Measurements from ENCODE around the gene SHROOM3. TPM values are rescaled to one million over a fixed set of nuclear protein-coding genes. Genes with fewer than 3 reads are reported as not detected.

SHROOM3 gene
- total and polyA plus RNA-seq, 2 donors (not counting 1 experiment from before 2014, with no cell fraction given), result 0.91 to 1.5 TPM

DNA sequence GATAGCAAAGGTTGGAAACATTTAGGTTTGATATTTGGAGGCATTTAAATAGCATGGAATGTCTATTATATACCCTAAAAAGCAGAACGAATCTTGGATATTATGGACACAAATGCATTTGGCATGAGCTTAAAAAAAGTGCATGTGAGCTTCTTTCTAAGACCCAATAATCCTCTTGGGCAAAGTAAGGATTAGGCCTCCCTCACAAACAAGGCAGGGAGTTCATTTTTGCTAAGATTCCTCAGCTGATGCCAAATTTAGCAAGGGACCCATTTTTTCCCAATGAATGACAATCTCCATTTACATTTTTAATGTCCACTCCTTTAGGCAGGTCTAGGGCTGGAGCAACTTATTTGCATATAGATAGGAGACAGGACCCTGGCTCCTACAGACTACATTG is 263.1 kb downstream of the SHROOM3 start:
- CTCF ChIA-PET, result no interaction called here
- Histone ChIP-seq H3K9me3 (ENCODE audit: control extremely low read depth in 1 of 3, control insufficient read depth in 2 of 3, insufficient read depth in 1 of 3, low read length in 2 of 3) (no peaks in the 10 kb centered on the region), H2AFZ (ENCODE audit: insufficient read depth, low read depth, low read length, poor library complexity, severe bottlenecking) (no peak overlapping the region), H4K20me1 (ENCODE audit: control insufficient read depth, insufficient read depth, low read length, poor library complexity, severe bottlenecking) (no peaks in the 10 kb centered on the region), H3K4me3 (ENCODE audit: control extremely low read depth in 1 of 5, extremely low read depth in 1 of 5, insufficient read depth in 1 of 5, low read depth in 2 of 5, low read length in 4 of 5) (no peak overlapping the region), H3K9ac (ENCODE audit: low read length) (no peak overlapping the region), H3K36me3 (replicated peaks in 1 of 2; ENCODE audit: control extremely low read depth in 1 of 2, control insufficient read depth in 1 of 2, extremely low read depth in 1 of 2, insufficient read depth in 2 of 2, low read length in 1 of 2) (no peaks in the 10 kb centered on the region), H3K4me1 (ENCODE audit: control insufficient read depth in 2 of 2, insufficient read depth in 2 of 2, low read length in 2 of 2) (no peaks in the 10 kb centered on the region), H3K27ac (ENCODE audit: low read length in 2 of 2) (no peak overlapping the region), H3K4me2 (replicated peaks; ENCODE audit: low read depth, low read length, poor library complexity, severe bottlenecking) (no peak overlapping the region), H3K27me3 (replicated peaks in 1 of 4; ENCODE audit: control extremely low read depth in 1 of 4, control insufficient read depth in 3 of 4, insufficient read depth in 4 of 4, low read length in 3 of 4) (peaks cover 0 to 18% (median 3%) of the 10 kb centered on the region in 4 experiments), H3K79me2 (ENCODE audit: control insufficient read depth, insufficient read depth, low read length) (no peaks in the 10 kb centered on the region)
- Mint-ChIP-seq H3K4me1 (peaks cover 2% of the 10 kb centered on the region), H3K4me3 (no peak overlapping the region), H3K27me3 (peaks cover 40% of the 10 kb centered on the region), H3K27ac (no peak overlapping the region), H3K9me3 (ENCODE audit: insufficient read depth) (no peaks in the 10 kb centered on the region)
- TF ChIP-seq EZH2 (IDR thresholded peaks at IDR 0.05; ENCODE audit: borderline replicate concordance, insufficient read depth, low read depth, low read length, poor library complexity, severe bottlenecking), result no peak
- TF ChIP-seq, protein P1, sequence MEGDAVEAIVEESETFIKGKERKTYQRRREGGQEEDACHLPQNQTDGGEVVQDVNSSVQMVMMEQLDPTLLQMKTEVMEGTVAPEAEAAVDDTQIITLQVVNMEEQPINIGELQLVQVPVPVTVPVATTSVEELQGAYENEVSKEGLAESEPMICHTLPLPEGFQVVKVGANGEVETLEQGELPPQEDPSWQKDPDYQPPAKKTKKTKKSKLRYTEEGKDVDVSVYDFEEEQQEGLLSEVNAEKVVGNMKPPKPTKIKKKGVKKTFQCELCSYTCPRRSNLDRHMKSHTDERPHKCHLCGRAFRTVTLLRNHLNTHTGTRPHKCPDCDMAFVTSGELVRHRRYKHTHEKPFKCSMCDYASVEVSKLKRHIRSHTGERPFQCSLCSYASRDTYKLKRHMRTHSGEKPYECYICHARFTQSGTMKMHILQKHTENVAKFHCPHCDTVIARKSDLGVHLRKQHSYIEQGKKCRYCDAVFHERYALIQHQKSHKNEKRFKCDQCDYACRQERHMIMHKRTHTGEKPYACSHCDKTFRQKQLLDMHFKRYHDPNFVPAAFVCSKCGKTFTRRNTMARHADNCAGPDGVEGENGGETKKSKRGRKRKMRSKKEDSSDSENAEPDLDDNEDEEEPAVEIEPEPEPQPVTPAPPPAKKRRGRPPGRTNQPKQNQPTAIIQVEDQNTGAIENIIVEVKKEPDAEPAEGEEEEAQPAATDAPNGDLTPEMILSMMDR (IDR thresholded peaks at IDR 0.05), result no peak
- intact Hi-C loops (cut with micrococcal nuclease), result no loop called here
- no peak for DNase-seq
- no CpG with 5 or more reads among the region's 1 CpG for WGBS (ENCODE audit: insufficient coverage)
- no peak for ATAC-seq (ENCODE audit: low read depth)
- POLR2A ChIA-PET, result no interaction called here

DNA sequence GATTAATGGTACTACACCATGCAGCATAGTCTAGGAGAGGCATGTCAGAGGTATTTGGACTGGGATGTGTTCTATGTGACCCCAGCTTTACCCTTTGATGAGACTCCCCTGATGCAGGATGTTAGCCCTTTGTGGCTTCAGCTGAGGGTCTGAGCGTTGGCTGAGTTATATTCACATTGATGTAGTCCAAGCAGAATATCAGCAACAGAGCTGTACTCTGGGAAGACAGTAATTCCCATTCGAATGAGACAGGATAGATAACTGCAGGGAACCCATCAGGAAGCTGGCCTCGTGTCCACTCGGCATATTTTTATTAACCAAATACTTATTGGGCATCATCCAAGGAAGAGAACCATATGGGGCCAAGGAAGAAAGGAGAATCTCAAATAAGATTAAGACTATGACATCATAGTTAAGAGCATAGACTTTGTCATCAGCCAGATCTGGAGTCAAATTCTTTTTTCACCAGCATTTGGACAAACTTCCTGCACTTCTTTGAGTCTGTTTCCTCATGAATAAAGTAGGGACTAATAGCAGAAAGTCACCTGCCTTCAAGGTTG is 264.8 kb downstream of the SHROOM3 start:
- 70% methylated on average over 2 of the region's 4 CpGs for WGBS (ENCODE audit: insufficient coverage)
- no peak overlapping the region for H3K4me3 Mint-ChIP-seq
- ChIA-PET CTCF (no interaction called here), POLR2A (no interaction called here)
- H3K4me1 Mint-ChIP-seq, result peaks cover 2% of the 10 kb centered on the region
- peaks cover 34% of the 10 kb centered on the region for H3K27me3 Mint-ChIP-seq
- no peaks in the 10 kb centered on the region for H4K20me1 ChIP-seq (ENCODE audit: control insufficient read depth, insufficient read depth, low read length, poor library complexity, severe bottlenecking)
- H3K79me2 ChIP-seq (ENCODE audit: control insufficient read depth, insufficient read depth, low read length), result no peaks in the 10 kb centered on the region
- no peaks in the 10 kb centered on the region for H3K36me3 ChIP-seq (replicated peaks in 1 of 2; ENCODE audit: control extremely low read depth in 1 of 2, control insufficient read depth in 1 of 2, extremely low read depth in 1 of 2, insufficient read depth in 2 of 2, low read length in 1 of 2)
- intact Hi-C loops (cut with micrococcal nuclease), result no loop called here
- no peak for ATAC-seq (ENCODE audit: low read depth)
- no peak overlapping the region for H2AFZ ChIP-seq (ENCODE audit: insufficient read depth, low read depth, low read length, poor library complexity, severe bottlenecking)
- no peak overlapping the region for H3K9ac ChIP-seq (ENCODE audit: low read length)
- no peak overlapping the region for H3K27ac ChIP-seq (ENCODE audit: low read length in 2 of 2)
- no peaks in the 10 kb centered on the region for H3K4me1 ChIP-seq (ENCODE audit: control insufficient read depth in 2 of 2, insufficient read depth in 2 of 2, low read length in 2 of 2)
- H3K27ac Mint-ChIP-seq, result no peak overlapping the region
- H3K4me3 ChIP-seq (ENCODE audit: control extremely low read depth in 1 of 5, extremely low read depth in 1 of 5, insufficient read depth in 1 of 5, low read depth in 2 of 5, low read length in 4 of 5), result no peak overlapping the region
- peaks cover 0 to 12% (median under 1%) of the 10 kb centered on the region in 4 experiments for H3K27me3 ChIP-seq (replicated peaks in 1 of 4; ENCODE audit: control extremely low read depth in 1 of 4, control insufficient read depth in 3 of 4, insufficient read depth in 4 of 4, low read length in 3 of 4)
- no peak overlapping the region for H3K4me2 ChIP-seq (replicated peaks; ENCODE audit: low read depth, low read length, poor library complexity, severe bottlenecking)
- DNase-seq, result no peak
- TF ChIP-seq EZH2 (IDR thresholded peaks at IDR 0.05; ENCODE audit: borderline replicate concordance, insufficient read depth, low read depth, low read length, poor library complexity, severe bottlenecking), result no peak
- TF ChIP-seq, protein P1 (IDR thresholded peaks at IDR 0.05), result no peak
- H3K9me3 ChIP-seq (ENCODE audit: control extremely low read depth in 1 of 3, control insufficient read depth in 2 of 3, insufficient read depth in 1 of 3, low read length in 2 of 3), result no peaks in the 10 kb centered on the region
- H3K9me3 Mint-ChIP-seq (ENCODE audit: insufficient read depth), result no peaks in the 10 kb centered on the region
